Measurements from ENCODE around the gene SLC28A1.

The SLC28A1 gene

DNA sequence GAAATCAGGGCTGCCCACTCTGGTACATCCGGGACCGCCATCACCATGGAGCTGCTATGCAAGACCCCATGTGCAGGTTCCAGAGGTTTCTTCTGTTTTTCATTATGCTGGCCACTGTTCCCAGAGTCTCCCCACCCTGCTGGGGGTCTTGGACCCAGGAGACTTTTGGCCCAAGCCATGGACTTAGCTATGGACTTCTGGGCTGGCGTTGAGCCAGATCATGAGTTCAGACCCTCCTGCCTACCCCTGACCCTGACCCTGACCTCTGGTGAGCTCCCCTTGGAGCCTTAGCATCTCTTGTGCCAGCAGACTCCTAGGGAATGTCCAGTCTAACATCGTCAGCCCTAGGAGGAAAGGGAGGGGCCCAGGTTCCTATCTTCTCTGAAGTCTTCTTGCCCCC lies 25.3 kb downstream of the SLC28A1 start:
- DNase-seq (ENCODE audit: low spot score): no peak
- TF ChIP-seq, protein P1, sequence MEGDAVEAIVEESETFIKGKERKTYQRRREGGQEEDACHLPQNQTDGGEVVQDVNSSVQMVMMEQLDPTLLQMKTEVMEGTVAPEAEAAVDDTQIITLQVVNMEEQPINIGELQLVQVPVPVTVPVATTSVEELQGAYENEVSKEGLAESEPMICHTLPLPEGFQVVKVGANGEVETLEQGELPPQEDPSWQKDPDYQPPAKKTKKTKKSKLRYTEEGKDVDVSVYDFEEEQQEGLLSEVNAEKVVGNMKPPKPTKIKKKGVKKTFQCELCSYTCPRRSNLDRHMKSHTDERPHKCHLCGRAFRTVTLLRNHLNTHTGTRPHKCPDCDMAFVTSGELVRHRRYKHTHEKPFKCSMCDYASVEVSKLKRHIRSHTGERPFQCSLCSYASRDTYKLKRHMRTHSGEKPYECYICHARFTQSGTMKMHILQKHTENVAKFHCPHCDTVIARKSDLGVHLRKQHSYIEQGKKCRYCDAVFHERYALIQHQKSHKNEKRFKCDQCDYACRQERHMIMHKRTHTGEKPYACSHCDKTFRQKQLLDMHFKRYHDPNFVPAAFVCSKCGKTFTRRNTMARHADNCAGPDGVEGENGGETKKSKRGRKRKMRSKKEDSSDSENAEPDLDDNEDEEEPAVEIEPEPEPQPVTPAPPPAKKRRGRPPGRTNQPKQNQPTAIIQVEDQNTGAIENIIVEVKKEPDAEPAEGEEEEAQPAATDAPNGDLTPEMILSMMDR (IDR thresholded peaks at IDR 0.05; ENCODE audit: extremely low read depth, missing control alignments): no peak

DNA sequence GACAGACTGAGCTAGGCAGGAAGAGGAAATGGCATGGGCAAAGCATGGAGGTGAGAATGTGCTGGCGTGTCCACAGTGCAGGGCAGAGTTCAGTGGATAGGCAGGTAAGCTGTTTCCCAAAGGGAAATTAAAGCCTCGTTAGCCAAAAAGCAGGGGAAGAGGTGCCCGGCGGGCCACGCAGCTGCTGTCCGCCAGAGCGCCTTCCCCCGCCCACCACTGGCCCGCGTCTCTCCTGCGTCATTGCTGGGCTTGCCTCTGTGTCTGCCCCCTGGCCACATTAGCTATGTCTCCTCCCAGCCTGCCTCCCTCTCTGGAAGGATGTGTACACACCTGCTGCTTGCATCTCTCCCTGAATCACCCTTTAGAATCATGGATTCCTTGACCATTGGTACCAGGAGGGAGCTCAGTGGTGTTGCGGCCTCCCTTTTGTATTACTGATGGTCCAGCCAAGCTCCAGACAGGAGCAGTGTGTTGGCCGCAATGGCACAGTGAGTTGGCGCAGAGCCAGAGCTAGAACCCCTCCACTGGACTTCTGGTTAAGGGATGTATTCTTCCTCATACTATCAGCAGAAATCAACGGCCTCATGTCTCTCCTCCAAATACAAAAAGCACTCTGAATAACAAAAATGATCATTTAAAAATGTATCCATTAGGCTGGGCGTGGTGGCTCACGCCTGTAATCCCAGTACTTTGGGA lies 26.6 kb downstream of the SLC28A1 start:
- no peak for DNase-seq (ENCODE audit: low spot score)
- TF ChIP-seq, protein P1 (IDR thresholded peaks at IDR 0.05; ENCODE audit: extremely low read depth, missing control alignments): no peak

DNA sequence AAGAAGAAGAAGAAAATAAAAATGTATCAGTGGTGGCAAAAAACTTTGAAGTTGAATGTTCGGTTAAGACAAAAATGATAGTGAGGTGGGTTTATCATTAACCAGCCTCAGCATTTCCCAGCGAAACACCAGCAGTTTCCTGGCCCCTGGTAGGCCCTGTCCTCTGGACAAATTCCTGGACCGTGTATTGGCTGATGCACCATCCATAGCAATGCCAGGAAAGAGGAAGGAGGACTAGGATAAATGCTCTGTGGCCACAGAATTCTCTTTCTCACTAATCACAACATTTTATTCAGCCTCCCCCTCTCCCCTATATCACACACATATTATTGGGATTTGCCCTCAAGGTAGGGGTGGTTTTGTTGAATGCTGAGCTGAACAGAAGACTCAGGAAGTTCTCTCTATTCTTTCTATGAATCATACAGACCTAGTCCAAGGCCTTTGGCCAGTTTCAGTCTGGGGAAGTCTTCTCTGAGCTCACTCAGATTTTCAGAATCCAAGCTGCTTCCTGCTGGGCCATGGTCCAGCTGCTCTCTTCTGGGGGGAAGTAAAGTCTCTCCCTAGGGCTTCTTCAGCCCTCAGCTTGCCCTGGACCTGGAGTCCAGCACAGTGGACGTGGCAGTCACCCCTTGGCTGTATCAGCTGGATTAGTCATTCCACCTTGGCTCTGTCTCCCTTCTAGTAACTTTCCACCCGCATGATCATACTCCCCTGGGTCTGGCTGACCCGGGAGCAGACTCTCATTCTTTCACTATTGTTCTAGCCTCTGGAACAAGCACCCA lies 27.6 kb downstream of the SLC28A1 start:
- DNase-seq (ENCODE audit: low spot score): no peak
- TF ChIP-seq, protein P1 (IDR thresholded peaks at IDR 0.05; ENCODE audit: extremely low read depth, missing control alignments): no peak

DNA sequence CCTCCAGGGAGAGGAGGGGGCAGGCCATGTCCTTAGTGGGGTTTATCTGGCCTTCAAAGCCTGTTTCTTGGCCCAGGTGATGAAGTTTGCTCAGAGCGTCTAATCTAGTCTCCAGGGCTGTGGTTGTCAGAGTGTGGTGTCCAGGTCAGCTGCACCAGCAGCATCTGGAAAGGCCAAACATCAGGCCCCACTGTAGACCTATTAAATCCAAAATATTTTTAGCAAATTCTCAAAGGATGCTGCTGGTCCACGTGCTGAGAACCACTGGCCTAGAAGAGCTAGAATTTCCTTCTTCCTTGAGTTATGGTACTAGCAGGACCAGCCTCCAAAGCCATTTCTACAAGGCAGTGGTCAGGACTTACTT lies 28.9 kb downstream of the SLC28A1 start:
- TF ChIP-seq, protein P1 (IDR thresholded peaks at IDR 0.05; ENCODE audit: extremely low read depth, missing control alignments): no peak
- DNase-seq (ENCODE audit: low spot score): no peak

DNA sequence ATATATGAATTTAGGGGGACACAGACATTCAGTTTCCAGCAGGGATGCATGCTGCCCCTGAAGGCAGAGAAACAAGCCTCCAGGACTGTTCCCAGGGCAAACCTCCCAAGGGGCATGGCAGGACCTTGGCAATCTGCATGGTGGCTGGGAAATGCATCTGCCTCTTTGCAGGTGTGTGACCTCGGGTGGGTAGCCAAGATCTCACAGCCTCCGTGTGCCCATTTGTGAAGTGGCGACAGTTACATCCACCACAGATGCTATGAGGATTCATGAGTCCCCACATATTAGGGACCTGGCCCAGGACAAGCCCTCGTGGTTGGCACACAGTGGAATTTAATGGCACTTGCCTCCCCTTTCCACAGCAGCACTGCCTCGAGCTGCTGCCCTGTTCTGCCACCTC lies 29.9 kb downstream of the SLC28A1 start:
- TF ChIP-seq, protein P1 (IDR thresholded peaks at IDR 0.05; ENCODE audit: extremely low read depth, missing control alignments): no peak
- DNase-seq (ENCODE audit: low spot score): no peak

DNA sequence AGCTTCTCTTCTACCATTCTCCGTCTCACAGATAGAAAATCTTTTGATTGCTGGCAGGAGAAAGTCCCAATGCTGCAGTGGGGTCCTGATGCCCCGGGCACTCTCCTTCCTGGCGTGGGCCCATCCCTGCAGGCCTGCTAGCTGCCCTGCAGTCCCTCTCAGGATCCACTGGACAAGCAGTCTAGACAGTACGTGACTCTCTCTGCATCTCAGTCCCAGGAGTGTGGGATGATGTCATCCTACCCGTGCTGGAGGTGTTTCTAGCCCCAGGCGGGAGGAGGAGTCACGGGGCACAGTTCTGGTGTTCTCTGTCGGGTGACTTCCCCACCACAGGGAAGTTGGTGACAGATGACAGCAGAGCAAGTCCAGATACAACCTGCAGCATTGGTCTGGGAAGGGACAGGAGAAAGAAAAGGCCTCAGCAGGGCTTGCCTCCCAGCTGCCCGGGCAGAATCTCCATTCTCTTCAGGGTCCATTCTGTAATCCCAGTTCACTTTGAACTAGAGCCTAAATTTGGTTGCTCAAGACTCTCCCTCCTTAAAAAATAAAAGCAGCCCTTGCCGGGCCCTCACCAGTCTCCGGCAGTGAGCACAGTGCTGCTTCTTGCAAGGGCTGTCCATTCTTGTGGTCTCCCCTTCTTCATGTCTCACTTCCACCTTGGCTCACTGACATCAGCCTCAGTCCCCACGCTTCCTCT lies 30.6 kb downstream of the SLC28A1 start:
- peak; percentile 91 for DNase-seq (ENCODE audit: low spot score)
- TF ChIP-seq, protein P1 (IDR thresholded peaks at IDR 0.05; ENCODE audit: extremely low read depth, missing control alignments): no peak

DNA sequence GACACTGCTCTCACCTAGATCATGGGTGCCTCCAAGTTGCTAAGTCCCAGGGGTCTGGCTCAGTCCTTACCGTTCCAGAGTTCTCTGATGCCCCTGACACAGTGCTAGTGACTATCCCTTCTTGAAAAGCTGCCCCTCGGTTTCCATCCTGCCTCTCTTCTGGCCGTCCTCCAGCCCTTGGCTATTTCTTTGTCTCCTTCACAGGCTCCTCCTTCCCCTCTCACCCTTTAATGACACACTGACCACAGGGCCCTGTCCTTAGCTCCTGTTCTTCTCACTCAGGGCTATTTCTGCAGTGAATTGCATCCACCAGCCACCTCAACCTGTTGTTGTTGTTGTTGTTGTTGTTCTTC lies 31.1 kb downstream of the SLC28A1 start:
- TF ChIP-seq, protein P1 (IDR thresholded peaks at IDR 0.05; ENCODE audit: extremely low read depth, missing control alignments): no peak
- DNase-seq (ENCODE audit: low spot score): no peak
